HG03159 (cell line): Measurements from ENCODE around the gene ACTG2.

ENCODE experiments used
- ATAC-seq: cut with Tn5 transposase; IDR thresholded peaks from one replicate; pipeline ENCODE4 v1.9.1; 2021; ENCODE audit warnings: mild to moderate bottlenecking, moderate library complexity; ENCODE audit not compliant: unreplicated experiment

The ACTG2 gene

GRCh38 chr2:73963385-73964120 lies 70.7 kb downstream of the ACTG2 start:
- ATAC-seq = peak; percentile 59

GRCh38 chr2:73964223-73964622 lies 71.4 kb downstream of the ACTG2 start:
- no peak for ATAC-seq

DNA sequence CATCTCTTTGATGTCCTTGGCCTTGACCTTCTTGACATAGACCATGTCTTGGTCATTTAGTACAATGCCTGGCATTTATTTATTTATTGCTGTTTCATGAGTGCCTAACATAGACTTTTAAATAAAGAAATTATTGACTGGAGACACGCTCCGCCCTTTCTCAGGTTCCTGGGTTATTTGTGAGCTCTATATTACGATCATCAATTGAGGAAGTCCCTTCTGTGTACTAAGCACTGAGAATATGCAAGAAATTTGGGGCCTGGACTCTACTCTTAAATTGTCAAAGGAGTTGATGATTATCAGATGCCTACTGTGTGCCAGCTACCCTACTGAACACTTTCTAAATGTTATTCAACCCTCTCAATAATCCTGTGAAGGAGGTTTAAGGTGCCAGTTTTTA lies 72.2 kb downstream of the ACTG2 start:
- no peak for ATAC-seq

DNA sequence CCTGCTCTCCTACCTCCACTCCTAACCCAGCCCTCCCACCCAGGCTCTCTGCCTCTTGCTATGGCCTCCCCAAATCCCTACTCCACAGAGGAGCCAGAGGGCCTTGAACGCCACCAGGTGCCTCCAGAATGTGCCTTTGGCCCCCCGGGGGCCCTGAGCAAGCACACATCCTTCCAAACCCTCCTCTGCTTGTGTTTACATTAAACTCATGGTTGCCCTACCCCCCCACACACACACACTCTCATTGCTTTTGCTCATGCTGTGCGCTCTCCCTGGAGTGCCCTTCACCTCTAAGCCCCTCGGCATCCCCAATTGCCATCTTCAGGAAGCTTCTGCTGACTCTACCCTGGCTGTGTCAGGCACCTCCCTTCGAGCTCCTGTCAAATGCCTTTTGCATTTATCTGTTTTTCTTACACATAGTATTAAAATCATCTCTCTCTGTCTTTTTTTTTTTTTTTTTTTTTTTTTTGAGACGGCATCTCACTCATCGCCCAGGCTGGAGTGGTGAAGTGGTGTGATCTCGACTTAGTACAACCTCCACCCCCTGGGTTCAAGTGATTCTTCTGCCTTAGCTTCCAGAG lies 75.6 kb downstream of the ACTG2 start:
- no peak for ATAC-seq

GRCh38 chr2:73969356-73969755 lies 76.5 kb downstream of the ACTG2 start:
- ATAC-seq = no peak
